Panc1 (cell line): Measurements from ENCODE around the gene ATP7B. TPM values are rescaled to one million over a fixed set of nuclear protein-coding genes. Genes with fewer than 3 reads are reported as not detected.

Experiments used
- ATAC-seq: fragments of 200-7000 bp; cut with Tn5 transposase; 2 replicates; pipeline ENCODE4 v1.9.1; 2020; ENCODE audit warnings: mild to moderate bottlenecking, moderate library complexity
- BruUV-seq: library from RNA; stranded (reverse); fragments of 400-500 nt; replicated peaks from 2 replicates; lab custom pipeline; 2021; lab: Mats Ljungman, UMichigan
- CTCF ChIA-PET: fragments of 300-600 bp; sonication (Branson Sonifier 250); formaldehyde crosslinking; loops from one replicate; lab custom pipeline; 2022; ENCODE audit warnings: antibody characterized with exemption; lab: Charles Lee
- POLR2A ChIA-PET: fragments of 300-600 bp; sonication (Branson Sonifier 250); formaldehyde crosslinking; loops from one replicate; lab custom pipeline; 2022; ENCODE audit warnings: antibody characterized with exemption; lab: Charles Lee
- DNase-seq: peaks from one replicate; pipeline ENCODE4 v3.0.0-alpha.2; 2010; ENCODE audit warnings: low read depth, low spot score
- H3K27ac ChIP-seq: 2 replicates; pipeline ENCODE4 v1.5.1; 2011; ENCODE audit warnings: mild to moderate bottlenecking, low read length, inconsistent platforms
- H3K27me3 ChIP-seq: fragments of 200-500 bp; sonication (Bioruptor generic); 2 replicates; pipeline ENCODE4 v1.6.0; 2014; ENCODE audit warnings: low read length, inconsistent platforms; ENCODE audit not compliant: control insufficient read depth, insufficient read depth
- H3K36me3 ChIP-seq: fragments of 200-500 bp; sonication (Bioruptor generic); 2 replicates; pipeline ENCODE4 v1.5.1; 2014; ENCODE audit warnings: inconsistent platforms, mild to moderate bottlenecking, low read length, moderate library complexity; ENCODE audit not compliant: control insufficient read depth, insufficient read depth
- H3K4me1 ChIP-seq: 2 replicates; pipeline ENCODE4 v1.5.1; 2011; ENCODE audit warnings: inconsistent platforms, mild to moderate bottlenecking, low read length, moderate library complexity; ENCODE audit not compliant: control insufficient read depth, insufficient read depth
- H3K4me3 ChIP-seq, 2 experiments: 2 replicates each; pipeline ENCODE4 v1.5.1; 2011 to 2012; ENCODE audit warnings: low read depth in 2 of 2, low read length in 2 of 2, mild to moderate bottlenecking in 2 of 2, inconsistent platforms in 1 of 2, moderate library complexity in 1 of 2
- H3K9me3 ChIP-seq: fragments of 200-500 bp; sonication (Bioruptor generic); 2 replicates; pipeline ENCODE4 v1.5.1; 2014; ENCODE audit warnings: low read depth, mild to moderate bottlenecking, inconsistent platforms, low read length, moderate library complexity; ENCODE audit not compliant: control insufficient read depth, insufficient read depth
- POLR2AphosphoS5 ChIP-seq: IDR thresholded peaks from 2 replicates; pipeline ENCODE4 v1.6.1; 2012; ENCODE audit warnings: mild to moderate bottlenecking, low read depth, low read length, moderate library complexity
- SIN3A ChIP-seq: IDR thresholded peaks from 2 replicates; pipeline ENCODE4 v1.6.1; 2012; ENCODE audit warnings: low read depth, mild to moderate bottlenecking, low read length, moderate library complexity, borderline replicate concordance; ENCODE audit not compliant: insufficient read depth
- TCF7L2 ChIP-seq: IDR thresholded peaks from 2 replicates; pipeline ENCODE4 v1.6.1; 2011; ENCODE audit warnings: mild to moderate bottlenecking, low read depth, low read length, inconsistent platforms
- in situ Hi-C: cut with HindIII; loops from 2 replicates; pipeline ENCODE4 v1.10.0; 2016; ENCODE audit warnings: low sequenced_read_pairs, low pct_unique_long_range_greater_than_20kb
- intact Hi-C: fragments of 100-400 bp; cut with micrococcal nuclease; formaldehyde crosslinking; loops from one replicate; pipeline ENCODE4 v1.10.0; 2022; ENCODE audit not compliant: unreplicated experiment
- total RNA-seq: library from RNA; stranded (reverse); gene quantifications from one replicate; pipeline ENCODE4 v1.2.1, GENCODE V29; 2021; ENCODE audit not compliant: unreplicated experiment
- TF ChIP-seq, protein P1 (sequence below): fragments of 450-650 bp; IDR thresholded peaks from 2 replicates; pipeline ENCODE4 v1.5.1; 2017; ENCODE audit warnings: mild to moderate bottlenecking
- TF ChIP-seq, protein P2 (sequence below), 2 experiments: IDR thresholded peaks; 2 replicates each; pipeline ENCODE4 v1.6.1; 2011 to 2012; ENCODE audit warnings: low read depth in 2 of 2, control low read depth in 1 of 2, low read length in 1 of 2, mild to moderate bottlenecking in 1 of 2, moderate library complexity in 1 of 2; ENCODE audit not compliant: insufficient read depth in 1 of 2

Gene ATP7B
- total RNA-seq, 1 experiment from 2014 or later: 19.6 TPM

DNA sequence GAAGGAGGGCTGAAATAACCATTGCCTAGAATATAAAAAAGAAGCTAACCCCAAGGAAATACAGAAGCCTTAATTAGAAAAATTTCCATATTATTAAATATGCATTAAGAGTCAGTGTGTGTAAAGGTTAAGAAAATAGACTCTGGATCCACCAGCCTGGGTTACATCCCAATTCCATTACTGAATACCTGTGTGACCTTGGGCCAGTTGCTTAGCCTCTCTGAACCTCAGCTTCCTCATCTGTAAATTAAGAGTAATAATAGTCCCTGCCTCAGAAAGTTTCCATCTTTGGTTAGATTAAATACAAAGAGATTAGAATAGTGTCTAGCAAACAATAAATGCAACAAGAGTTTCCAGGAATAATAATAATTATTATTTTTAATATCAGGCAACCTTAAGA, 54.5 kb downstream of the ATP7B start:
- intact Hi-C loops: no loop called here
- POLR2A ChIA-PET: no interaction called here
- TF ChIP-seq, protein P1, sequence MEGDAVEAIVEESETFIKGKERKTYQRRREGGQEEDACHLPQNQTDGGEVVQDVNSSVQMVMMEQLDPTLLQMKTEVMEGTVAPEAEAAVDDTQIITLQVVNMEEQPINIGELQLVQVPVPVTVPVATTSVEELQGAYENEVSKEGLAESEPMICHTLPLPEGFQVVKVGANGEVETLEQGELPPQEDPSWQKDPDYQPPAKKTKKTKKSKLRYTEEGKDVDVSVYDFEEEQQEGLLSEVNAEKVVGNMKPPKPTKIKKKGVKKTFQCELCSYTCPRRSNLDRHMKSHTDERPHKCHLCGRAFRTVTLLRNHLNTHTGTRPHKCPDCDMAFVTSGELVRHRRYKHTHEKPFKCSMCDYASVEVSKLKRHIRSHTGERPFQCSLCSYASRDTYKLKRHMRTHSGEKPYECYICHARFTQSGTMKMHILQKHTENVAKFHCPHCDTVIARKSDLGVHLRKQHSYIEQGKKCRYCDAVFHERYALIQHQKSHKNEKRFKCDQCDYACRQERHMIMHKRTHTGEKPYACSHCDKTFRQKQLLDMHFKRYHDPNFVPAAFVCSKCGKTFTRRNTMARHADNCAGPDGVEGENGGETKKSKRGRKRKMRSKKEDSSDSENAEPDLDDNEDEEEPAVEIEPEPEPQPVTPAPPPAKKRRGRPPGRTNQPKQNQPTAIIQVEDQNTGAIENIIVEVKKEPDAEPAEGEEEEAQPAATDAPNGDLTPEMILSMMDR: no peak
- TF ChIP-seq SIN3A: no peak

DNA sequence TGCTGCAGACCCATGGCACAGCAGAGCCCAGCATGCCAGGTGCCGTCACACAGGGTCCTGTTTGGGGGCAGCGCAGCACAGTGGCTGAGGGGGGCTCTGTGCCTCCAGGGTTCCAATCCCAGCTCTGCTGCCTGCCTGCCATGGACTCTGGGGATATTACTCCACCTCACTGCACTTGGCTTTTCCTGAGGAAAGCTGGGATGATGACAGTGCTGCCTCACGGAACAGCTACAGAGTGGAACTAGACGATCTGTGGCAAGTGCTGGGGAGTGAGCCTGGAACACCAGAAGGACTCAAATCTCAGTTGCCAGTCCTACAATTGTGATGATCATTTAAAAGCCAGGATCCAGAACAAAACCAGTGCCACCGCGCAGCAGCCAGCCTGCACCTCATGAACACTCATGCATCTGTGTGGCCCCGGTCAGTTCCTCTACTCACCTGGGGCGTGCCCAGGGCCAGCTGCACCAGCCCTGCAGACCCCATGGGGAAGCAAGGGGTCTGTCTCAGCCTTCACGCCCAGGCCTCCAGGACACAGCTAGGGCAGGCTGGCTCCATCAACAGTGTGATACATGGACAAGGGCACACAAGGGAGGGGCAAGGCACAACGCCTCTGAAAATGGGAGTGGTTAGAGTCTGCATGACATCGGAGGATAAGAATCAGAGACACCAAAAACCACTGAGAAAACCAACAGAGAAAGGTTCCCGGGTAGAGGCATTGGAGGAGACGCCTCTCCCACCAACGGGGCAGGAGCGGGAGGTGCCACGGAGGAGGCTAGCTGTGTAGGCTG, 55.2 kb downstream of the ATP7B start:
- Histone ChIP-seq H3K27me3 (no peaks in the 10 kb centered on the region), H3K9me3 (no peaks in the 10 kb centered on the region), H3K27ac (no peak overlapping the region), H3K4me3 (no peak overlapping the region), H3K4me1 (no peaks in the 10 kb centered on the region), H3K36me3 (no peaks in the 10 kb centered on the region)
- ChIA-PET POLR2A (interaction anchor here (0.5 to 0.7 kb wide), 2 partner anchors 13 to 79 kb away, joined by 5 read pairs; no protein-coding TSS in a partner anchor), CTCF (no interaction called here)
- no TSS peak for BruUV-seq
- in situ Hi-C loops: no loop called here
- DNase-seq (no peak), ATAC-seq (no peak)
- intact Hi-C loops: no loop called here
- TF ChIP-seq POLR2AphosphoS5: no peak
- no peak for TF ChIP-seq SIN3A
- TF ChIP-seq TCF7L2: no peak
- TF ChIP-seq, protein P1: no peak
- TF ChIP-seq, protein P2, sequence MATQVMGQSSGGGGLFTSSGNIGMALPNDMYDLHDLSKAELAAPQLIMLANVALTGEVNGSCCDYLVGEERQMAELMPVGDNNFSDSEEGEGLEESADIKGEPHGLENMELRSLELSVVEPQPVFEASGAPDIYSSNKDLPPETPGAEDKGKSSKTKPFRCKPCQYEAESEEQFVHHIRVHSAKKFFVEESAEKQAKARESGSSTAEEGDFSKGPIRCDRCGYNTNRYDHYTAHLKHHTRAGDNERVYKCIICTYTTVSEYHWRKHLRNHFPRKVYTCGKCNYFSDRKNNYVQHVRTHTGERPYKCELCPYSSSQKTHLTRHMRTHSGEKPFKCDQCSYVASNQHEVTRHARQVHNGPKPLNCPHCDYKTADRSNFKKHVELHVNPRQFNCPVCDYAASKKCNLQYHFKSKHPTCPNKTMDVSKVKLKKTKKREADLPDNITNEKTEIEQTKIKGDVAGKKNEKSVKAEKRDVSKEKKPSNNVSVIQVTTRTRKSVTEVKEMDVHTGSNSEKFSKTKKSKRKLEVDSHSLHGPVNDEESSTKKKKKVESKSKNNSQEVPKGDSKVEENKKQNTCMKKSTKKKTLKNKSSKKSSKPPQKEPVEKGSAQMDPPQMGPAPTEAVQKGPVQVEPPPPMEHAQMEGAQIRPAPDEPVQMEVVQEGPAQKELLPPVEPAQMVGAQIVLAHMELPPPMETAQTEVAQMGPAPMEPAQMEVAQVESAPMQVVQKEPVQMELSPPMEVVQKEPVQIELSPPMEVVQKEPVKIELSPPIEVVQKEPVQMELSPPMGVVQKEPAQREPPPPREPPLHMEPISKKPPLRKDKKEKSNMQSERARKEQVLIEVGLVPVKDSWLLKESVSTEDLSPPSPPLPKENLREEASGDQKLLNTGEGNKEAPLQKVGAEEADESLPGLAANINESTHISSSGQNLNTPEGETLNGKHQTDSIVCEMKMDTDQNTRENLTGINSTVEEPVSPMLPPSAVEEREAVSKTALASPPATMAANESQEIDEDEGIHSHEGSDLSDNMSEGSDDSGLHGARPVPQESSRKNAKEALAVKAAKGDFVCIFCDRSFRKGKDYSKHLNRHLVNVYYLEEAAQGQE (IDR thresholded peaks at IDR 0.05; ENCODE audit: insufficient read depth in 1 of 2, low read depth in 2 of 2, low read length in 1 of 2): no peak

More for the DNA sequence above, 54.5 kb downstream of the ATP7B start:
- Histone ChIP-seq H3K27ac (no peak overlapping the region), H3K4me1 (no peaks in the 10 kb centered on the region; the same call in 1 of the 2 replicates), H3K36me3 (no peaks in the 10 kb centered on the region), H3K9me3 (no peaks in the 10 kb centered on the region), H3K4me3 (no peak overlapping the region), H3K27me3 (no peaks in the 10 kb centered on the region)
- CTCF ChIA-PET: no interaction called here
- DNase-seq: no peak
- no peak for ATAC-seq
- BruUV-seq: no TSS peak
- in situ Hi-C loops: no loop called here
